SKM-1 (cell line): Measurements from ENCODE around the gene SHH.
"Not testable (repeated sequence)": the region's sequence is repeated elsewhere in the genome, so short reads cannot be mapped to it uniquely, and the experiment has no call there.

Experiments used
- DNase-seq: peaks from one replicate; lab custom pipeline; 2025; ENCODE audit not compliant: unreplicated experiment; lab: John Stamatoyannopoulos, UW

Gene SHH

GRCh38 chr7:155820788-155821187, 8.5 kb upstream of the SHH start:
- DNase-seq = no peak

DNA sequence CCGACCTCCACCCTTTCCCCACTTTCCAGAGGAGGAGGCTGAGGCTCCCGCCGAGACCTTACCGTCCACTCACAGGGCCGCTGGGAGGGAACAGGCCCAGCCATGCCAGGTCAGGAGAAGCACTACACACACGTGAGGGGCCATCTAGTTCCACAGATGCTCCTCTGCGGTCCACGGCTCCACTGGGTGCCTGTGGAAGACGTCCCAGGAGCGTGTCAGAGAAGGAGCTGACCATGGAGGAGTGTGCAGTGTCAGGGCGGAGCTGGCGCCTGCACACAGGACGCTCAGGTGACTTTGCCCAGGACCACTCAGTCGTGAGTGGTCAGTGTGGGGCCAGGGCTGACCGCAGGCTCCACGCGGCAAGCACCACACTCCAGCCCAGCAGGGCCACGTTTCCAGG, 8.0 kb upstream of the SHH start:
- DNase-seq = no peak

GRCh38 chr7:155819186-155819585, 6.9 kb upstream of the SHH start:
- no peak for DNase-seq

DNA sequence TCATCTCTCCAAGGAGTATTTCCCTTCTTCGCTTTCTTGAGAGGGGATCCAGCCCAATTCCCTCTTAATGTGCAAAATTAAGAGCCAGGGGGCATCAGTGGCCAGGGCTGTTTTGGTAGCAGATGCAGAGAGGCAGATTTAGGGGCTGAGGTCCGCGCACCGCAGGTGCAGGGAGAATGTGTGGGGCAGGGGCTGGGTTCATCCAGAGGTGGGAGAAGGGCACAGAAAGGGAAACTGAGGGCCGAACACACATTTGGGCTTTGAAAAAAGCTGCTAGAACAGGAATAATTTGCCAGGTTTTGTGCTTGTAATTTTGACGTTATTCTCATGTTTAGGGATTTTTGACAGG, 6.5 kb upstream of the SHH start:
- DNase-seq = no peak

DNA sequence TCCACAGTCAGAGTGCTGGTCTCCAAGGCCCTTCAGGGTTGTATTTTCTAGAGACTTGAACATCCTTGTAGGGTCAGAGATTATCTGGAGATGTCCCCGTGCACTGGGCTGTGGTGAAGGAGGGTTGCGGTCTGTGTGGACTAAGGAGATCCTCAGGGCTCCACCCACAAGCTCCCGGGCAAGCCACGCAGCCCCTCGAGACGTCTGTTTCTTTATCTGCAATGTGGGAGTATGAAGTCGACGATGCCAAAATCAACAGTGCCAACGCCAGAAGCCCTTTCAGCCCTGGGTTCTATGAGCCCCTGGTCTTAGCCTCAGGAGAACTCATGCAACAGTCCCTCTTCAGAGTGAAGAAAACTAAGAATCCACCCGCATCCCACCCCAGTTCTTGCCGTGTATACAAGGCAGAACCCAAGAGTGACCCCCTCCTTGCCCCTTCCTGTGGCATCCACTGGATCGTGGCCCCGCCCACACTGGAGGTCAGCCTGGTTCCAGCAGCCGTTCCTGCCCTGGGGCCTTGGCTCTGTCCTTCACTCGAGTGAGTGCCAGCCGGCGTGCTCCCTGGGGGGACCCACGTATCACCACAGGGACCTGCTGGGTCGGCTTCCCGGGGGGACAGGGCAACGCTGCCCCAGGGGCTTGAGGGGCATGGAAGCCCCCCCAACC, 6.0 kb upstream of the SHH start:
- DNase-seq = no peak

DNA sequence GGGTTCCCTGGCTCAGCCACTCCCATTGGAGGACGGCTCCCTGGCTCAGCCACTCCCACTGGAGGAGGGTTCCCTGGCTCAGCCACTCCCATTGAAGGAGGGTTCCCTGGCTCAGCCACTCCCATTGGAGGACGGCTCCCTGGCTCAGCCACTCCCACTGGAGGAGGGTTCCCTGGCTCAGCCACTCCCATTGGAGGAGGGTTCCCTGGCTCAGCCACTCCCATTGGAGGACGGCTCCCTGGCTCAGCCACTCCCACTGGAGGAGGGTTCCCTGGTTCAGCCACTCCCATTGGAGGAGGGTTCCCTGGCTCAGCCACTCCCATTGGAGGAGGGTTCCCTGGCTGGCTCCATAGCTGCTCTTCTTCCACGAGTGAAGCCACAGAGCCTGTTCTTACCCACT, 5.3 kb upstream of the SHH start:
- not testable (repeated sequence) for DNase-seq

DNA sequence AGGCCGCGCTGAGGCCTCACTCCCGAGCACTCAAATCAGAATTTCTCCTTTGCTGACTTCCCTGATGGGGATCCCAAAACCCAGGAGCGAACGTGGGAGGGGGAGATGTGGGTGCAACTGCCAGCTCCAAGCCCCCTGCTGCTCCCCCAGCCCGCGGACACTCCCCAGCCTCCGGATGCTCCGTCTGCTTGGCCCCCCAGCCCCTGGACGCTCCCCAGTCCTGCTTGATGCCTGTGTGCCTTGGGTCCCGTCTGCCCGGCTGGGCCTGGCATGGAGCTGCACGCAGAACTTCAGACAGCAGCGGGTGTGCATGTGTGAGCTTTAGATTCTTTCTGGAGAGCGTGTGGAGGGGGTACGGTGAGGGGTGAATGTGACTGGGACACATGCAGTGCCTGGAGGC, 4.7 kb upstream of the SHH start:
- DNase-seq = no peak

DNA sequence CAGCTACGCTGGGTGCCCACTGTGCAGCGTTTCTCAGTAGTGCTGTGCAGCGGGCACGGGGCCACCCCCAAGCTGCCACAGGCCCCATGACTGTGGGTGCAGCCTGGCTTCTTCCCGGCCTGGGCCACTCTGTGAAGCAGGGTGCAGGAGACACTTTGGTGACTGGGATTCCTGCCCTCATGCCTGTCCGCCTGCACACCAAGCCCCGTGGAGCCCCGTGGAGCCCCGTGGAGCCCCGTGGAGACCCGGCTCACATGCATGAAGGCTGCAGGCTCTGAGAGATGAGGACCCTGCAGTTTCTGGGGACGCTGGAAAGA, 3.9 kb upstream of the SHH start:
- DNase-seq = no peak

- DNase-seq = no peak
Observed at GRCh38 chr7:155815332-155816191, 3.3 kb upstream of the SHH start.

GRCh38 chr7:155814316-155815276, 2.3 kb upstream of the SHH start:
- DNase-seq = no peak

DNA sequence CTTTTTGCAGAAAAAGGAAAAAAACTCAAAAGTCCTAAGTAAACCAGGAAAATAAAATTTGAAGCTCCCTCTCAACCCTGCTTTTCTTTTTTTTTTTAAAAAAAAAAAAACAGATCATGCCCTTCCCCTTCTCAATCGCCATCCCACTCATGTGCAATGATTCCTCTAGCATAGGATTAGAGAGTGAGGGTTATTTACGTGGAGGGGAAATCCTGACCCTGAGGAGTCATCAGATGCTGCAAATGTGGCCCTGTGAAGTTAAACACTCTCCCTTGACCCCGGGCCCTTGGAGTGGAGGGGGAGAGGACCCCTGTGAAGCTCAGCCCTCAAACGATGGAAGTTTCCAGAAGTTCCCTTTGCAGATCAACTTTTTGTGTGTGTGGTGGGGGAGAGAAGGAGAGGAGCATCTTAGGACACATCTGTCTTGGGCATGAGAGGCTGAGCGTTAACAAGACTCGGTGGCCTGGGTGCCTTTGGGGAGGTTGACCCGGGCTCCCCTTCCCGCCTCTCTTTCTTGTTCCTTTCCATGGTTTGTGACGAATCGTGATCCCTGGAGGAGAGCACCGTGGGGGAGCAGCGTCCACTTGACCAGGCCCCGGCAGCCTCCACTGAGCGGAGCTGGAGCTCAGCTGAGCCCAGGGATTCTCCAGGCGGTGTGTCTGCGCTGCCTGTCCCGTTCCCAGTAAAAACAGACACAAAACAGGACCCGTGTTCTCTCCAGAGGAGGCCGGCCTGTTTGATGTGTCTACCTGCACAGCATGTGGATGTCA, 1.5 kb upstream of the SHH start:
- no peak for DNase-seq

DNA sequence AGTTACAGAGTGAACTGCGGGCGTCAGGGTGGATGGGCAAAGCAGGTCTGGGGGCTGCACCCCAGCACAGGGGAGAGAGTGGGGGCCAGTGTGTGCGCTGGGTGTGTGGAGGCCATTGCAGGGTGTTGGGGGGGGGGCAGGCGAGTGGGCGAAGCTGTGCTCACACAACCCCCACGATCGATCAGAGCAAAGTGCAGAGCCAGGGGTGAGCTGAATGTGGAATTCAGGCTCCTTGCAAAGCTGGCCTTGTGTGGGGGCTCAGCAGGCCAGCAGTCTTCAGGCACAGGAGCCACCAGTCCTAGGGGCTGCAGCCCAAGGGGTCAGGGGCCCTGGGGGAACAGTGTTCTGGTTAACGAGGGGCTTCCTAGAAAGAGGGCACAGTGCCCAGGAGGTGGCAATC, 862 bp upstream of the SHH start:
- DNase-seq = no peak

DNA sequence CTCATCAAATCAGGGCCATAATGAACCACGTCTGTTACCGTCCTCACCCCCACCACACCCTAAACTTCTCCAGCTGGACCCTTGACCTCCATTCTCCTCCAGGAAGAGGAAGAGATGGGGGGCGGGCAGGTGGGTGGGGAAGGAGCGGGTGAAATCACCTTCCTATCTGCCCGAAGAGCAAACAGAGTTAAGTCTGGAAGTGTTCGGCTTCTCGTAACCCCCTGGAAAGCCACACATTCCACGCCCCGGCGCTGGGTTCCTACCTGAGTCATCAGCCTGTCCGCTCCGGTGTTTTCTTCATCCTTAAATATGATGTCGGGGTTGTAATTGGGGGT, 736 bp downstream of the SHH start:
- no peak for DNase-seq

GRCh38 chr7:155810770-155811559, 1.3 kb downstream of the SHH start:
- DNase-seq = no peak

DNA sequence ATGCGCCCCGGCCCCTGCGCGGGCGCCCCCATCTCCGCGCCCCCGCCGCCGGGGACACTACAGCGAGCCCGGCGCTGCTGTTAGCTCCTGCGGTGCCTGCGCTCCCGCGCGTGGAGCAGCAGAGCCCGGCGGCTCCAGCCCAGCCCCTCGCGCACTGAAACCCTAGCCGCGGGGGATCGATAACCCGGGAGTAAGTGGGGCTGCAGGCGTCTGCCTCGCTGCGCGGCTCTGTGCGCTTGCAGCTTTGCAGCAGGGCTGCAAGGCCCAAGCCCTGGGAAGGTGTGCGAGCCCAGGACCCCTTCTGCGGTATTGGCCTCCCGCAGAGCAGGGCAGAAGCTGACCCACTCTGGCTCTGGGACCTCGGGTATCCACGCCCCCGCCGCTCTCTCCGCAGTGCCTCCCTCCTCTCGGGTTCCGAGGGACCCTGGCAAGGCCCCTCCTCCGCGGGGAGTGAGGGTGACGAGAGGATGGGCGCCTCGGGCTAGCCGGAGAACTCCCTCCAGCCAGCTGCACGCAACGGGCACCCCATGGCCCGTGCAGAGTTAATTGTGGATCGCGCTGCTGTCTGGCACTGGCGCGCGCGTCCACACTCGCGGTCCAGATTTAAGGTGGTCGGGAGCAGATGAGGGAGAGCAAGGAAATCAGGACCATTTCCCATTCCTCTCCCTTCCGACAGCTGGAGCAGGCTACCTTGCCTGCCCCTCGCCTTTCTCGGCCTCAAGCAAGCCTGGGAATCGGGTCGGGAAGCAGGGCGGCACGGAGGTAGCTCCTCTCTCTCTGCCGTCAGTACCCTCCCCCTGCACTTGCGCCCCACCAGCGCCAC, 2.1 kb downstream of the SHH start:
- no peak for DNase-seq

- no peak for DNase-seq
Observed at GRCh38 chr7:155809332-155809946, 2.8 kb downstream of the SHH start.

DNA sequence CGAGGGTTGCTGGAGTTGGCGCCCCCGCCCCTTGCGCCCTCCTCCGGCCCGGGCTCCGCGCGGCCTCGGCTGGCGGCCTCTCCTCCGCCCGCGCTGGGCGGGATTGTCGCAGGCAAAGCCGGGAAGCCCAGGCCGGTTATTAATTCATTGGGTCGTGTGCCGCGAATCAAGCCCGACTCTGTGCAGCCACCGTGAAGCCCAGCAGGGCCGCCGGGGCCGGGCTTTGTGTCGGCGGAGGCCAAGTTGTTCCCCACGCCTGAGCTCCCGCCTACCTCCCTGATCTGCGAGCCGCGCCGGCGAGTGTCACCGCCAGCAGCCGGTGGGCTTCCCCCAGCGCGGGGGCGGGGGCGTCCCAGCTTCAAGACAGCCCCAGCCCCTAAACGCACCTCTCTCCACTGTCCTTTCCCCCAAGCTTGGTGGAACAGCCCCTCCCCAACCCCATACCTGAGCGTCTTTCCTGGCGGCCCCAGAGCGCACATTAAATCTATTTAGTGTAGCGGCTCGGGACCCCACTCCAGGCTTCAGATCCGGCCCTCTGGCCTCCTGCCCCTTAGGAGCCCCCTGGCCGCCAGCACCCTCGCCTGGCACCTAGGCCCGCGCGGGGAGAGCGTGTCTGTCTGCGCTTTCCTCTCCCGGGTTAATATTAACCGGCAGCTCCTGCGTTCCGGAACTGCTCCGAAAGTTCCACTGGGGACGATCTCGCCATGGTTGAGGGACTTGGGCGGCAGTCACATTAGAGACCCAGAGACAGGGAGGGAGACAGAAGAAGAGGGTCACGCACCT, 3.5 kb downstream of the SHH start:
- no peak for DNase-seq

GRCh38 chr7:155807789-155808548, 4.3 kb downstream of the SHH start:
- no peak for DNase-seq
